Measurements from ENCODE around the gene RMDN3.

Gene RMDN3

GRCh38 chr15:40754883-40755811 lies at the start of gene RMDN3:
Gene RMDN3, minus strand, starts transcription at chr15:40755254. Its CDS starts 471 bp downstream, at chr15:40754783.
- in situ Hi-C loops (cut with MboI; ENCODE audit: low sequenced_read_pairs): no loop called here

- in situ Hi-C loops (cut with MboI; ENCODE audit: low sequenced_read_pairs): no loop called here
Observed at GRCh38 chr15:40803688-40804087, 48.6 kb upstream of the RMDN3 start.

GRCh38 chr15:40803076-40803475 lies 48.0 kb upstream of the RMDN3 start:
- in situ Hi-C loops (cut with MboI; ENCODE audit: low sequenced_read_pairs): no loop called here

- in situ Hi-C loops (cut with MboI; ENCODE audit: low sequenced_read_pairs): no loop called here
Observed at GRCh38 chr15:40799523-40799922, 44.5 kb upstream of the RMDN3 start.

- in situ Hi-C loops (cut with MboI; ENCODE audit: low sequenced_read_pairs): no loop called here
Observed at GRCh38 chr15:40796512-40796911, 41.5 kb upstream of the RMDN3 start.

- in situ Hi-C loops (cut with MboI; ENCODE audit: low sequenced_read_pairs): no loop called here
Observed at GRCh38 chr15:40796041-40796440, 41.0 kb upstream of the RMDN3 start.

GRCh38 chr15:40793216-40793989 lies 38.3 kb upstream of the RMDN3 start:
- in situ Hi-C loops (cut with MboI; ENCODE audit: low sequenced_read_pairs): no loop called here

GRCh38 chr15:40792394-40792793 lies 37.3 kb upstream of the RMDN3 start:
- in situ Hi-C loops (cut with MboI; ENCODE audit: low sequenced_read_pairs): no loop called here

GRCh38 chr15:40790718-40791117 lies 35.7 kb upstream of the RMDN3 start:
- in situ Hi-C loops (cut with MboI; ENCODE audit: low sequenced_read_pairs): no loop called here

- in situ Hi-C loops (cut with MboI; ENCODE audit: low sequenced_read_pairs): no loop called here
Observed at GRCh38 chr15:40789999-40790398, 34.9 kb upstream of the RMDN3 start.

- in situ Hi-C loops (cut with MboI; ENCODE audit: low sequenced_read_pairs): no loop called here
Observed at GRCh38 chr15:40789119-40789518, 34.1 kb upstream of the RMDN3 start.

- in situ Hi-C loops (cut with MboI; ENCODE audit: low sequenced_read_pairs): no loop called here
Observed at GRCh38 chr15:40787991-40788390, 32.9 kb upstream of the RMDN3 start.

GRCh38 chr15:40787344-40787841 lies 32.3 kb upstream of the RMDN3 start:
- in situ Hi-C loops (cut with MboI; ENCODE audit: low sequenced_read_pairs): no loop called here

GRCh38 chr15:40785814-40786213 lies 30.8 kb upstream of the RMDN3 start:
- in situ Hi-C loops (cut with MboI; ENCODE audit: low sequenced_read_pairs): no loop called here

GRCh38 chr15:40785164-40785563 lies 30.1 kb upstream of the RMDN3 start:
- in situ Hi-C loops (cut with MboI; ENCODE audit: low sequenced_read_pairs): no loop called here

GRCh38 chr15:40782609-40783227 lies 27.7 kb upstream of the RMDN3 start:
- in situ Hi-C loops (cut with MboI; ENCODE audit: low sequenced_read_pairs): no loop called here

- in situ Hi-C loops (cut with MboI; ENCODE audit: low sequenced_read_pairs): no loop called here
Observed at GRCh38 chr15:40776537-40777141, 21.6 kb upstream of the RMDN3 start.

GRCh38 chr15:40775740-40776536 lies 20.9 kb upstream of the RMDN3 start:
- in situ Hi-C loops (cut with MboI; ENCODE audit: low sequenced_read_pairs): no loop called here

GRCh38 chr15:40775007-40775406 lies 20.0 kb upstream of the RMDN3 start:
- in situ Hi-C loops (cut with MboI; ENCODE audit: low sequenced_read_pairs): no loop called here

- in situ Hi-C loops (cut with MboI; ENCODE audit: low sequenced_read_pairs): no loop called here
Observed at GRCh38 chr15:40773902-40774301, 18.8 kb upstream of the RMDN3 start.

Measured in HL-60/S4 treated with phorbol 12-myristate 13-acetate at 8.2 ng/mL for 4 days and 3 days (cell line).